GM12865 (cell line): Measurements from ENCODE around the gene ROBO1.

Experiments
- DNase-seq: peaks from one replicate; pipeline ENCODE4 v3.0.0; 2010; ENCODE audit warnings: low read depth
- H3K4me3 ChIP-seq: 2 replicates; pipeline ENCODE4 v1.5.1; 2011; ENCODE audit warnings: mild to moderate bottlenecking, low read depth, low read length, control low read depth
- TF ChIP-seq, protein P1 (sequence below): IDR thresholded peaks from 2 replicates; pipeline ENCODE4 v1.5.1; 2011; ENCODE audit warnings: low read length, control low read depth, low read depth, inconsistent platforms; ENCODE audit not compliant: insufficient read depth; ENCODE audit errors: missing control alignments

The ROBO1 gene

DNA sequence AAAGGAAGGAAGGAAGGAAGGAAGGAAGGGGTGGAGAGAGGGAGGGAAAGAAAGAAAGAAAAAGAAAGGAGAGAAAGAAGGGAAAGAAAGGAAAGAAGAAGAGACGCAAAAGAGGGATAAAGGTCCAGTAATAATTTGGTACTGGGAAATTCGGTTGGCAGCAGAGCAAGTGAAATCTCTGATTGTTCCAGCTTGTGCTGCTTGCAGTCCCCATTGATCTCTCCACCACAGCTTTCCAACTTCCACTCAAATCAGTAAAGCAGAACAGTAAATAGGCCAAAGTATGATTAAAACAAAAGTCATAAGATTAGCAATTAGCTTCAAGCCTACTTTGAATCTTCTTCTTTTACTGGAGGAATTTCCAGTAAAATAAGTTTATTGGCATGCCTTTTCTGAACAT is 357.2 kb downstream of the ROBO1 start:
- TF ChIP-seq, protein P1, sequence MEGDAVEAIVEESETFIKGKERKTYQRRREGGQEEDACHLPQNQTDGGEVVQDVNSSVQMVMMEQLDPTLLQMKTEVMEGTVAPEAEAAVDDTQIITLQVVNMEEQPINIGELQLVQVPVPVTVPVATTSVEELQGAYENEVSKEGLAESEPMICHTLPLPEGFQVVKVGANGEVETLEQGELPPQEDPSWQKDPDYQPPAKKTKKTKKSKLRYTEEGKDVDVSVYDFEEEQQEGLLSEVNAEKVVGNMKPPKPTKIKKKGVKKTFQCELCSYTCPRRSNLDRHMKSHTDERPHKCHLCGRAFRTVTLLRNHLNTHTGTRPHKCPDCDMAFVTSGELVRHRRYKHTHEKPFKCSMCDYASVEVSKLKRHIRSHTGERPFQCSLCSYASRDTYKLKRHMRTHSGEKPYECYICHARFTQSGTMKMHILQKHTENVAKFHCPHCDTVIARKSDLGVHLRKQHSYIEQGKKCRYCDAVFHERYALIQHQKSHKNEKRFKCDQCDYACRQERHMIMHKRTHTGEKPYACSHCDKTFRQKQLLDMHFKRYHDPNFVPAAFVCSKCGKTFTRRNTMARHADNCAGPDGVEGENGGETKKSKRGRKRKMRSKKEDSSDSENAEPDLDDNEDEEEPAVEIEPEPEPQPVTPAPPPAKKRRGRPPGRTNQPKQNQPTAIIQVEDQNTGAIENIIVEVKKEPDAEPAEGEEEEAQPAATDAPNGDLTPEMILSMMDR, result no peak
- DNase-seq, result no peak
- no peak overlapping the region for H3K4me3 ChIP-seq

DNA sequence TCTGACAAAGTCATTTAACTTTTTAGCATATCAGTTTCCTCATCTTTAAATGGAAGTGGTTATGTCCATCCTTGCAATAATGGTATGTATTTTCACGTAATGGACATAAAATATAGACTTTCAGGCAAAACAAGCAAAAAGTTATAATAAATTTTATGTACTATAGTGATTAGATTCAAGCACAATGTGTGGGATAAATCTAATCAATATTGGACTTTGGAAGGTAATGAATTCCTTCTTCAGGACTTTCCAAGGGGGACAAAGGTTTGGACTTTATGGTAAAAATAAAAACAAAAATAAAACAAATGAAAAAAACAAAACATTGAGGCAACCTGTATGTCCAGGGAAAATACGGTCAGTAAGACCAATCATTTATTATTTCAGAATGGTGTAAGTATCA is 357.7 kb downstream of the ROBO1 start:
- DNase-seq, result no peak
- TF ChIP-seq, protein P1, result no peak
- no peak overlapping the region for H3K4me3 ChIP-seq

DNA sequence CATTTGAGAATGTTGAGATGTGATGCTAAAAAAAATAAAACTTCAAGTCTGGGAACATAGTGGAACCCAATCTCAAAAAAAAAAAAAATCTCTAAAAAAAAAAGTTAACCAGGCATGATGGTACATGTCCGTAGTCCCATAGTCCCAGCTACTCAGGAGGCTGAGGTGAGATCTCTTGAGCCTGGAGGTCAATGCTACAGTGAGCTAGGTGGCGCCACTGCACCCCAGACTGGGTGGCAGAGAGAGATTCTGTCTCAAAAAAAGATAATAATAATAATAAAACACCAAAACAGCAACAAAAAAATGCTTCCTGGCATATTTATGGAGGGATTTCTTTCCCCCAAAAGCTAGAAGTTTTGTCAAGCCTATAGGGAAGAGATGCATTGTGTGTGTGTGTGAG is 361.6 kb downstream of the ROBO1 start:
- TF ChIP-seq, protein P1, result no peak
- no peak overlapping the region for H3K4me3 ChIP-seq
- DNase-seq, result no peak

DNA sequence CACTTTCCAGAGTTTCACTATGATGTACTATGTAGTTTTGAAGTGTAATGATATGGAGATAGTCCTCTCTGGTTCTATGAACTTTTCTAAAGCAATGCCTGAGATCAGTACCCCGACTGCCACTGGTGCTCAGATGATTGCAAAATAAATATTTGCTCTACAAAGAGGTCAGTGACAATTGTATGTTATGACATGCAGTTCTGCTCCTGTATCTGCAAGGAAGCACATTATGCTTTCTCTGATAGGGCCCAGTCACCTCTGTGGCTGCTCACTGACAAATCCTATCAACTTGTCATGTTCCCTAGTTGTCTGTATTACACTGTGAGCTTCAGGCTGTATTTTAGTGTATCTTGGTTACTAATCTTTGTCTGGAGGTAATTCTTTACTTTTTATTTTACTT is 362.6 kb downstream of the ROBO1 start:
- no peak overlapping the region for H3K4me3 ChIP-seq
- no peak for DNase-seq
- TF ChIP-seq, protein P1, result no peak

DNA sequence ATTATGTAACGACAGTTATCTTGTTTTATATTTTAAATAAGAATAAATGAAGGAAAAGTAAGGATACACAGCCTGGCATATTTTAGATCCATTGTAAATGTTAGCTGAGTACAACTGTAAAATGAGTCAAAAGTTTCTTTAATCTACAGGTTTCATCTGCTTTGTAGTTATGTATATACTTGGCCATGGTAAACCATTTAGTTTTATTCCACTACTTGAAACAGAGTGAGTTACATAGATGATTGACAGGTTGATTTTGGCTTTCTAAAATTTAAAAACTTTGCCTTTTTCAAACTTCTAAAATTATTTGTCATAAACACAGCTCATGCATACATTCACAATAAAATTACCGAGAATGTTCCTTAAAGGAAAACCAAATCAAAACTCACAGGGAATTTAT is 371.2 kb downstream of the ROBO1 start:
- no peak overlapping the region for H3K4me3 ChIP-seq
- TF ChIP-seq, protein P1, result no peak
- no peak for DNase-seq

DNA sequence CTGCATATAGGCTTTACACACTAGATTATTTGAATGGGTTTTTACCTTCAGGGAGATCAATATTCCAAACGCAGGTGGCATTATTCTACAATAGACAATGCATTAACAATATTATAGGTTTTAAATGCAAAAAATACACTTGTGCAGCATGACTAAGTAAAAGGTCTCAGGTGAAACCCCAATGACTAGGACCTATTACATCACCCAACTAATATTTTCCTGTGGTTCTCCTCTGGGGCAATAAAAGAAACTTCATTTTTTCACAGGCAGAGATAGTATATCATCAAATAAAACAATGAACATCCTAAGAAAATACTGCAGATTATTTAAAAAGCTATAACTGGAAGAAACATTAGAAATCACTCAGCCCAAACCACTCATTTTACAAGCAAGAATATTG is 375.3 kb downstream of the ROBO1 start:
- TF ChIP-seq, protein P1, result no peak
- H3K4me3 ChIP-seq, result no peak overlapping the region
- DNase-seq, result no peak

DNA sequence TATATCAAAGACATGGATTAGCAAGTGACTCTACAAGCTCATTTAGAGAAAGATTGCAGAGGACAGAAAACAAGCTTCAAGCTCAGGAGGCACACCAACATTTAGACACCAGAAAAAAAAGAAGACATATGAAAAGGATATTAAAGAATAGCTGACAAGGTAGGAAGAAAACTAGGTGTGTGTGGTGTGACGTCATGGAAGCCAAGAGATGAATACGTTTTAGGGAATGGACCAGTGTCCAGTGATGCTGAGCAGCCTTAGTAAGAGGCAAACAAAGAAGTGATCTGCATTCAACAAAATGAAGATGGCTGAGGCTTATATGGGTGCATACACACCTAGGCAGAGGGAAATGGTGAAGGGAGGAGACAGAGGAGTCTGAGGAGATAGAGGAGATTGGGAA is 377.4 kb downstream of the ROBO1 start:
- TF ChIP-seq, protein P1, result no peak
- no peak for DNase-seq
- H3K4me3 ChIP-seq, result no peak overlapping the region
